GM12873 (cell line): ENCODE results near the gene PRKN.

Experiments
- TF ChIP-seq, protein P1 (sequence below): IDR thresholded peaks from 2 replicates; pipeline ENCODE4 v1.5.1; 2012; ENCODE audit warnings: low read depth, mild to moderate bottlenecking, moderate library complexity, low read length, control low read depth; ENCODE audit not compliant: insufficient read depth; ENCODE audit errors: missing control alignments

Gene PRKN

GRCh38 chr6:162727322-162728182, at the start of gene PRKN, which contains the start of gene PACRG:
Gene PRKN, minus strand, starts transcription at chr6:162727766.
Gene PACRG, plus strand, starts transcription at chr6:162727974.
- TF ChIP-seq, protein P1, sequence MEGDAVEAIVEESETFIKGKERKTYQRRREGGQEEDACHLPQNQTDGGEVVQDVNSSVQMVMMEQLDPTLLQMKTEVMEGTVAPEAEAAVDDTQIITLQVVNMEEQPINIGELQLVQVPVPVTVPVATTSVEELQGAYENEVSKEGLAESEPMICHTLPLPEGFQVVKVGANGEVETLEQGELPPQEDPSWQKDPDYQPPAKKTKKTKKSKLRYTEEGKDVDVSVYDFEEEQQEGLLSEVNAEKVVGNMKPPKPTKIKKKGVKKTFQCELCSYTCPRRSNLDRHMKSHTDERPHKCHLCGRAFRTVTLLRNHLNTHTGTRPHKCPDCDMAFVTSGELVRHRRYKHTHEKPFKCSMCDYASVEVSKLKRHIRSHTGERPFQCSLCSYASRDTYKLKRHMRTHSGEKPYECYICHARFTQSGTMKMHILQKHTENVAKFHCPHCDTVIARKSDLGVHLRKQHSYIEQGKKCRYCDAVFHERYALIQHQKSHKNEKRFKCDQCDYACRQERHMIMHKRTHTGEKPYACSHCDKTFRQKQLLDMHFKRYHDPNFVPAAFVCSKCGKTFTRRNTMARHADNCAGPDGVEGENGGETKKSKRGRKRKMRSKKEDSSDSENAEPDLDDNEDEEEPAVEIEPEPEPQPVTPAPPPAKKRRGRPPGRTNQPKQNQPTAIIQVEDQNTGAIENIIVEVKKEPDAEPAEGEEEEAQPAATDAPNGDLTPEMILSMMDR, result no peak

GRCh38 chr6:162777091-162777490, 49.5 kb upstream of the PRKN start:
- TF ChIP-seq, protein P1, result no peak

DNA sequence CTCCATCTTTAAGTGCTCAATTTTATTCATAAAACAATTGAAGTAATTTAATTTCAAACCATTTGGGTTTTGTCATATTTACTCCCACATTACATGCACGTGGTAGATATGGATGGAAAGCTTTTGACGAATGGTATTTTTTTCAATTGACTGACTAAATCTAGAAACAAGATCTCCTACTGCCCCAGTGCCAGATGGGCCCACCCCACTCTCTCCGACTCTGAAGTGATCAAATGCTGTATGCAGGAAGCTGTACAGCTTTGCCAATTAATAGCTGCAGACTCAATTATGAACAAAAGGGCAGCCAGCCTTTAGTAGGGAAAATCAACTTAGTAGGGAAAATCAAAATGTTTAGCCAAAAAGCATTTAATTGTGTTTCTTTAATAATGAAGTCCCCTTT, 46.4 kb upstream of the PRKN start:
- TF ChIP-seq, protein P1, result no peak

GRCh38 chr6:162772466-162772865, 44.9 kb upstream of the PRKN start:
- TF ChIP-seq, protein P1, result no peak

DNA sequence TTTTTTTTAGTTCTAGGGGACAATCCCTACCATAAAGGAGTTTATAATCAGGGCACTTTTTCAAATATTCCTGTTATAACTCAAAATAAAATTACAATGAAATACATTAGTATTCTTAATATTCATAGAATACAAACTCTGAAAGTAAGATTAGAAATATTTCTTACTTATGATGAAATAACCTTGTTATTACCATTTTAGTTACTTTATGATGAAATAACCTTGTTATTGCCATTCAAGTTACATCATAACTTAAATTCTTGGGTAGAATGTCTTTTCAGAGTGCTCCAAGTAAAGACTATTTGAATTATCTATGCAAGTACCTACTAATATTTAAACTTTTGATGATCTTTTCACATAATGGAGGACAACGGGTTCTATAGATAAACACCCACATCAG, 43.4 kb upstream of the PRKN start:
- TF ChIP-seq, protein P1, result no peak

DNA sequence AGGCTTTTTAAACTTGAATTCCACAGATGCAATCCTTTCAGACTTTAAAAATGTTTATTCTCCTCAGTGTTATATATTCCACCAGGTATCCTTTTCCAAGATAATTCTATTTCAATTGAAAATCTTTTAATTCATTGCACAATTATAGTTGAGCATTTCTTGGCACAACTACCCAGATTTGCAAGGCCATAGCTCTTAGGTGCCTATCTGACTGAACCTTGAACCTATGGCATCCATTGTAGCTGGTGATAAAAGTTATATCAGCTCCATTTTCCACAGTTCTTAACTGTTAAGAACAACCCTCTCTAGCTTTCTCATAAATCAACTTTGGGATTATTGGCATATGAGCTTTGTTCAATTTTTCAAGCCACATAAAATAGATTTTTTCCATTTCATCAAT, 42.6 kb upstream of the PRKN start:
- TF ChIP-seq, protein P1, result no peak

DNA sequence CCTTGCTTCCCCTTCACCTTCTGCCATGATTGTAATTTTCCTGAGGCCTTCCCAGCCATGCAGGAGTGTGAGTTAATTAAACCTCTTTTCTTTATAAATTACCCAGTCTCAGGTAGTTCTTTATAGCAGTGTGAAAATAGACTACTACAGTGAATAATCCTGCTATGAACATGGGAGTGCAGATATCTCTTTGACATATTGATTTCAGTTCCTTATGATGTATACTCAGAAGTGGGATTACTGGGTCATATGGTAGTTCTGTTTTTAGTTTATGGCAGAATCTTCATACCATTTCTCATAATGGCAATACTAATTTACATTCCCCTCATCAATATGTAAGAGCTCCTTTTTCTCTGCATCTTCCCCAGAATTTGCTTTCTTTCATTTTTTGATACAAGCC, 26.2 kb upstream of the PRKN start:
- TF ChIP-seq, protein P1, result no peak
